ENCODE results near the gene DENND6A.
"Not testable (repeated sequence)": the region's sequence is repeated elsewhere in the genome, so short reads cannot be mapped to it uniquely, and the experiment has no call there.

The DENND6A gene

GRCh38 chr3:57659806-57660439 is 33.0 kb downstream of the DENND6A start:
- H3K27ac ChIP-seq (ENCODE audit: low read length): peak overlapping the region; percentile 47
- peaks cover 18% of the 10 kb centered on the region for H3K36me3 ChIP-seq (ENCODE audit: control insufficient read depth, low read depth, low read length)
- no peak overlapping the region for H3K9ac ChIP-seq (ENCODE audit: low read length)
- no peak overlapping the region for H3K4me3 ChIP-seq (ENCODE audit: low read length)
- peaks cover 19% of the 10 kb centered on the region for H3K4me1 ChIP-seq (ENCODE audit: control insufficient read depth, low read depth, low read length)
- no peaks in the 10 kb centered on the region for H3K9me3 ChIP-seq (ENCODE audit: control insufficient read depth, low read depth, low read length)
- no peaks in the 10 kb centered on the region for H3K27me3 ChIP-seq (ENCODE audit: control insufficient read depth, insufficient read depth, low read length)

GRCh38 chr3:57659004-57659673 is 33.7 kb downstream of the DENND6A start:
- Histone ChIP-seq H3K27ac (ENCODE audit: low read length) (no peak overlapping the region), H3K27me3 (ENCODE audit: control insufficient read depth, insufficient read depth, low read length) (no peaks in the 10 kb centered on the region), H3K4me1 (ENCODE audit: control insufficient read depth, low read depth, low read length) (peaks cover 19% of the 10 kb centered on the region), H3K4me3 (ENCODE audit: low read length) (no peak overlapping the region), H3K9me3 (ENCODE audit: control insufficient read depth, low read depth, low read length) (no peaks in the 10 kb centered on the region), H3K9ac (ENCODE audit: low read length) (no peak overlapping the region), H3K36me3 (ENCODE audit: control insufficient read depth, low read depth, low read length) (peaks cover 17% of the 10 kb centered on the region)

- Histone ChIP-seq H3K27me3 (ENCODE audit: control insufficient read depth, insufficient read depth, low read length) (no peaks in the 10 kb centered on the region), H3K9ac (ENCODE audit: low read length) (no peak overlapping the region), H3K27ac (ENCODE audit: low read length) (no peak overlapping the region), H3K36me3 (ENCODE audit: control insufficient read depth, low read depth, low read length) (peaks cover 14% of the 10 kb centered on the region), H3K9me3 (ENCODE audit: control insufficient read depth, low read depth, low read length) (no peaks in the 10 kb centered on the region), H3K4me3 (ENCODE audit: low read length) (no peak overlapping the region), H3K4me1 (ENCODE audit: control insufficient read depth, low read depth, low read length) (peaks cover 19% of the 10 kb centered on the region)
These were observed 34.3 kb downstream of the DENND6A start for GRCh38 chr3:57658536-57658935.

GRCh38 chr3:57655727-57656126 is 37.1 kb downstream of the DENND6A start:
- Histone ChIP-seq H3K9ac (ENCODE audit: low read length) (no peak overlapping the region), H3K27ac (ENCODE audit: low read length) (no peak overlapping the region), H3K4me3 (ENCODE audit: low read length) (no peak overlapping the region), H3K9me3 (ENCODE audit: control insufficient read depth, low read depth, low read length) (no peaks in the 10 kb centered on the region), H3K36me3 (ENCODE audit: control insufficient read depth, low read depth, low read length) (peaks cover 14% of the 10 kb centered on the region), H3K4me1 (ENCODE audit: control insufficient read depth, low read depth, low read length) (peaks cover 16% of the 10 kb centered on the region), H3K27me3 (ENCODE audit: control insufficient read depth, insufficient read depth, low read length) (no peaks in the 10 kb centered on the region)

- no peak overlapping the region for H3K9ac ChIP-seq (ENCODE audit: low read length)
- peaks cover 14% of the 10 kb centered on the region for H3K36me3 ChIP-seq (ENCODE audit: control insufficient read depth, low read depth, low read length)
- no peaks in the 10 kb centered on the region for H3K27me3 ChIP-seq (ENCODE audit: control insufficient read depth, insufficient read depth, low read length)
- H3K4me3 ChIP-seq (ENCODE audit: low read length): no peak overlapping the region
- H3K4me1 ChIP-seq (ENCODE audit: control insufficient read depth, low read depth, low read length): peaks cover 3% of the 10 kb centered on the region
- no peak overlapping the region for H3K27ac ChIP-seq (ENCODE audit: low read length)
- H3K9me3 ChIP-seq (ENCODE audit: control insufficient read depth, low read depth, low read length): no peaks in the 10 kb centered on the region
These were observed 38.6 kb downstream of the DENND6A start for GRCh38 chr3:57654267-57654666.

- Histone ChIP-seq H3K27me3 (ENCODE audit: control insufficient read depth, insufficient read depth, low read length) (no peaks in the 10 kb centered on the region), H3K9ac (ENCODE audit: low read length) (no peak overlapping the region), H3K36me3 (ENCODE audit: control insufficient read depth, low read depth, low read length) (peaks cover 8% of the 10 kb centered on the region), H3K9me3 (ENCODE audit: control insufficient read depth, low read depth, low read length) (no peaks in the 10 kb centered on the region), H3K4me1 (ENCODE audit: control insufficient read depth, low read depth, low read length) (no peaks in the 10 kb centered on the region), H3K27ac (ENCODE audit: low read length) (no peak overlapping the region), H3K4me3 (ENCODE audit: low read length) (no peak overlapping the region)
These were observed 40.7 kb downstream of the DENND6A start for GRCh38 chr3:57652203-57652602.

- Histone ChIP-seq H3K36me3 (ENCODE audit: control insufficient read depth, low read depth, low read length) (peaks cover 12% of the 10 kb centered on the region), H3K4me3 (ENCODE audit: low read length) (no peak overlapping the region), H3K27me3 (ENCODE audit: control insufficient read depth, insufficient read depth, low read length) (no peaks in the 10 kb centered on the region), H3K27ac (ENCODE audit: low read length) (no peak overlapping the region), H3K9me3 (ENCODE audit: control insufficient read depth, low read depth, low read length) (no peaks in the 10 kb centered on the region), H3K9ac (ENCODE audit: low read length) (no peak overlapping the region), H3K4me1 (ENCODE audit: control insufficient read depth, low read depth, low read length) (no peaks in the 10 kb centered on the region)
These were observed 45.5 kb downstream of the DENND6A start for GRCh38 chr3:57647292-57647940.

GRCh38 chr3:57646723-57647122 is 46.2 kb downstream of the DENND6A start:
- H3K27ac ChIP-seq (ENCODE audit: low read length): no peak overlapping the region
- no peaks in the 10 kb centered on the region for H3K9me3 ChIP-seq (ENCODE audit: control insufficient read depth, low read depth, low read length)
- peaks cover 12% of the 10 kb centered on the region for H3K36me3 ChIP-seq (ENCODE audit: control insufficient read depth, low read depth, low read length)
- no peaks in the 10 kb centered on the region for H3K4me1 ChIP-seq (ENCODE audit: control insufficient read depth, low read depth, low read length)
- H3K9ac ChIP-seq (ENCODE audit: low read length): no peak overlapping the region
- H3K27me3 ChIP-seq (ENCODE audit: control insufficient read depth, insufficient read depth, low read length): no peaks in the 10 kb centered on the region
- no peak overlapping the region for H3K4me3 ChIP-seq (ENCODE audit: low read length)

GRCh38 chr3:57644740-57645139 is 48.1 kb downstream of the DENND6A start:
- no peak overlapping the region for H3K27ac ChIP-seq (ENCODE audit: low read length)
- peaks cover 12% of the 10 kb centered on the region for H3K36me3 ChIP-seq (ENCODE audit: control insufficient read depth, low read depth, low read length)
- H3K27me3 ChIP-seq (ENCODE audit: control insufficient read depth, insufficient read depth, low read length): no peaks in the 10 kb centered on the region
- no peaks in the 10 kb centered on the region for H3K9me3 ChIP-seq (ENCODE audit: control insufficient read depth, low read depth, low read length)
- no peak overlapping the region for H3K9ac ChIP-seq (ENCODE audit: low read length)
- H3K4me3 ChIP-seq (ENCODE audit: low read length): no peak overlapping the region
- no peaks in the 10 kb centered on the region for H3K4me1 ChIP-seq (ENCODE audit: control insufficient read depth, low read depth, low read length)

- Histone ChIP-seq H3K4me3 (ENCODE audit: low read length) (no peak overlapping the region), H3K27ac (ENCODE audit: low read length) (no peak overlapping the region), H3K36me3 (ENCODE audit: control insufficient read depth, low read depth, low read length) (peaks cover 13% of the 10 kb centered on the region), H3K4me1 (ENCODE audit: control insufficient read depth, low read depth, low read length) (no peaks in the 10 kb centered on the region), H3K9me3 (ENCODE audit: control insufficient read depth, low read depth, low read length) (no peaks in the 10 kb centered on the region), H3K9ac (ENCODE audit: low read length) (no peak overlapping the region), H3K27me3 (ENCODE audit: control insufficient read depth, insufficient read depth, low read length) (no peaks in the 10 kb centered on the region)
These were observed 55.5 kb downstream of the DENND6A start for GRCh38 chr3:57637391-57637790.

GRCh38 chr3:57634259-57634658 is 58.6 kb downstream of the DENND6A start:
- H3K9me3 ChIP-seq (ENCODE audit: control insufficient read depth, low read depth, low read length); H3K9ac ChIP-seq (ENCODE audit: low read length); H3K27me3 ChIP-seq (ENCODE audit: control insufficient read depth, insufficient read depth, low read length); H3K27ac ChIP-seq (ENCODE audit: low read length); H3K4me3 ChIP-seq (ENCODE audit: low read length); H3K4me1 ChIP-seq (ENCODE audit: control insufficient read depth, low read depth, low read length): not testable (repeated sequence)
- H3K36me3 ChIP-seq (ENCODE audit: control insufficient read depth, low read depth, low read length): peaks cover 28% of the 10 kb centered on the region

- Histone ChIP-seq H3K9ac (ENCODE audit: low read length) (no peak overlapping the region), H3K9me3 (ENCODE audit: control insufficient read depth, low read depth, low read length) (no peaks in the 10 kb centered on the region), H3K4me1 (ENCODE audit: control insufficient read depth, low read depth, low read length) (no peaks in the 10 kb centered on the region), H3K27ac (ENCODE audit: low read length) (no peak overlapping the region), H3K36me3 (ENCODE audit: control insufficient read depth, low read depth, low read length) (peaks cover 49% of the 10 kb centered on the region), H3K4me3 (ENCODE audit: low read length) (no peak overlapping the region), H3K27me3 (ENCODE audit: control insufficient read depth, insufficient read depth, low read length) (no peaks in the 10 kb centered on the region)
These were observed 64.9 kb downstream of the DENND6A start for GRCh38 chr3:57627976-57628375.

Measured in iPS-18a (cell line).